ENCODE measurements around the gene PDLIM3. TPM values are rescaled to one million over a fixed set of nuclear protein-coding genes. Genes with fewer than 3 reads are reported as not detected.
A peak's percentile ranks its signal among the peaks of the same experiment; 100 is the strongest.

Gene PDLIM3
- total RNA-seq, 1 experiment from 2014 or later, result 6.2 TPM

- peak overlapping the region; percentile 2; the same call in 1 of the 2 replicates for H3K4me3 Mint-ChIP-seq
- ATAC-seq, result peak; percentile 98
- H3K27me3 Mint-ChIP-seq (ENCODE audit: low read depth), result no peaks in the 10 kb centered on the region; the same call in 1 of the 2 replicates
- ChIA-PET POLR2A (interaction anchor here (0.7 kb wide), 1 partner anchor 31 kb away, joined by 3 read pairs; no protein-coding TSS in a partner anchor), CTCF (interaction anchor here (0.7 to 1.0 kb wide), 3 partner anchors 24 to 439 kb away, joined by 3 to 4 read pairs (median 3); no protein-coding TSS in a partner anchor)
- no peaks in the 10 kb centered on the region for H3K36me3 Mint-ChIP-seq
- H3K27ac Mint-ChIP-seq, result peak overlapping the region; percentile 22
- H3K4me1 Mint-ChIP-seq, result peaks cover 9% of the 10 kb centered on the region
- no peaks in the 10 kb centered on the region for H3K9me3 Mint-ChIP-seq
- peak; percentile 41 for DNase-seq (ENCODE audit: low spot score)
- no peak for TF ChIP-seq ATF3 (CRISPR knock-in tag; conservative IDR thresholded peaks at IDR 0.05)
- peak; percentile 62; the same call in 1 of the 2 replicates for TF ChIP-seq NFE2L1 (CRISPR knock-in tag; IDR thresholded peaks at IDR 0.05)
- TF ChIP-seq ATF6 (CRISPR knock-in tag; IDR thresholded peaks at IDR 0.05), result no peak
- no peak for TF ChIP-seq KAT7 (CRISPR knock-in tag; IDR thresholded peaks at IDR 0.05; ENCODE audit: borderline replicate concordance)
- TF ChIP-seq ZNF671 (CRISPR knock-in tag; IDR thresholded peaks at IDR 0.05), result no peak
- TF ChIP-seq USF2 (CRISPR knock-in tag; IDR thresholded peaks at IDR 0.05), result no peak
- TF ChIP-seq, protein P1, sequence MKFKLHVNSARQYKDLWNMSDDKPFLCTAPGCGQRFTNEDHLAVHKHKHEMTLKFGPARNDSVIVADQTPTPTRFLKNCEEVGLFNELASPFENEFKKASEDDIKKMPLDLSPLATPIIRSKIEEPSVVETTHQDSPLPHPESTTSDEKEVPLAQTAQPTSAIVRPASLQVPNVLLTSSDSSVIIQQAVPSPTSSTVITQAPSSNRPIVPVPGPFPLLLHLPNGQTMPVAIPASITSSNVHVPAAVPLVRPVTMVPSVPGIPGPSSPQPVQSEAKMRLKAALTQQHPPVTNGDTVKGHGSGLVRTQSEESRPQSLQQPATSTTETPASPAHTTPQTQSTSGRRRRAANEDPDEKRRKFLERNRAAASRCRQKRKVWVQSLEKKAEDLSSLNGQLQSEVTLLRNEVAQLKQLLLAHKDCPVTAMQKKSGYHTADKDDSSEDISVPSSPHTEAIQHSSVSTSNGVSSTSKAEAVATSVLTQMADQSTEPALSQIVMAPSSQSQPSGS (CRISPR knock-in tag; IDR thresholded peaks at IDR 0.05; ENCODE audit: borderline replicate concordance, low read depth), result no peak
- no peak for TF ChIP-seq NR1H2 (CRISPR knock-in tag; IDR thresholded peaks at IDR 0.05)
- TF ChIP-seq EMX1 (CRISPR knock-in tag; IDR thresholded peaks at IDR 0.05), result no peak
- no peak for TF ChIP-seq ZNF232 (CRISPR knock-in tag; IDR thresholded peaks at IDR 0.05)
- no peak for TF ChIP-seq NFYB (CRISPR knock-in tag; conservative IDR thresholded peaks at IDR 0.05; ENCODE audit: low read depth)
- TF ChIP-seq NFATC4 (CRISPR knock-in tag; IDR thresholded peaks at IDR 0.05), result no peak
- TF ChIP-seq, protein P2, sequence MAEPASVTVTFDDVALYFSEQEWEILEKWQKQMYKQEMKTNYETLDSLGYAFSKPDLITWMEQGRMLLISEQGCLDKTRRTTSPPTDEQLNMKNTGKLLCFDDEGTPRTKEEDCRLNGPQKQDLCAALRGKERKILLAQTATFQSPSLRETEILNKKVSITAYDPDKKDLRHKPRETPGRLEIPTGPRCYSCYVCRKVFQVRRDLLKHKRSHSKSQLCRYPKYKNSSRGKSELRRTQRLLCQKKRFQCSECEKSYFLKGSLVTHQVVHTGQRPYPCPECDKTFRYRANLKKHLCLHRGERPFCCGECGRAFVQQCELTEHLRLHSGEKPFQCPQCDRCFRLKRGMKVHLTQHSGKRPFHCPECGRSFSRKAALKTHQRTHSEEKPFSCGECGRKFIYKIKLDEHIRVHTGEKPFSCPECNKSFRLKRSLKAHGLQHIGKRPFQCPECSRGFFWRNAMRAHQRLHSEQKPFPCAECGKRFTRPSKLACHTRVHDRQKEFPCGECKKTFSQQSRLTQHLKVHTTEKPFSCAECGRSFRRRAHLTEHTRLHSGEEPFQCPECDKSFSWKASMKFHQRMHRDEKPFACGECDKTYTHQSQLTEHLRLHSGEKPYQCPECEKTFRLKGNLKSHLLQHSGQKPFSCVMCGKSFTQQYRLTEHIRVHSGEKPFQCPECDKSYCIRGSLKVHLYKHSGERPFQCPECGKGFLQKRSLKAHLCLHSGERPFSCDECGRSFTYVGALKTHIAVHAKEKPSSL (CRISPR knock-in tag; conservative IDR thresholded peaks at IDR 0.05), result no peak
- TF ChIP-seq TEAD1 (CRISPR knock-in tag; IDR thresholded peaks at IDR 0.05), result no peak
- no peak for TF ChIP-seq OVOL2 (CRISPR knock-in tag; IDR thresholded peaks at IDR 0.05; ENCODE audit: borderline replicate concordance)
- TF ChIP-seq, protein P3, sequence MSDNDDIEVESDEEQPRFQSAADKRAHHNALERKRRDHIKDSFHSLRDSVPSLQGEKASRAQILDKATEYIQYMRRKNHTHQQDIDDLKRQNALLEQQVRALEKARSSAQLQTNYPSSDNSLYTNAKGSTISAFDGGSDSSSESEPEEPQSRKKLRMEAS (CRISPR knock-in tag; IDR thresholded peaks at IDR 0.05), result 0 out of 2 replicates have a peak, but pooled peaks have one; percentile 30
- no peak for TF ChIP-seq MLX (CRISPR knock-in tag; IDR thresholded peaks at IDR 0.05)
- no peak for TF ChIP-seq HMGA2 (CRISPR knock-in tag; IDR thresholded peaks at IDR 0.05)
- no peak for TF ChIP-seq GTF2I (CRISPR knock-in tag; conservative IDR thresholded peaks at IDR 0.05)
- no peak for TF ChIP-seq NR2C2 (CRISPR knock-in tag; IDR thresholded peaks at IDR 0.05)
- TF ChIP-seq ZSCAN18 (CRISPR knock-in tag; IDR thresholded peaks at IDR 0.05), result no peak
- no peak for TF ChIP-seq STAT6 (CRISPR knock-in tag; conservative IDR thresholded peaks at IDR 0.05; ENCODE audit: low read depth)
- TF ChIP-seq CBFB (CRISPR knock-in tag; IDR thresholded peaks at IDR 0.05; ENCODE audit: low read depth), result no peak
- TF ChIP-seq GRHL2 (CRISPR knock-in tag; IDR thresholded peaks at IDR 0.05; ENCODE audit: insufficient replicate concordance, severe bottlenecking), result no peak
Measured at GRCh38 chr4:185573651-185574199, 38.4 kb upstream of the PDLIM3 start.

Data from WTC11 (cell line).